CD4-positive, alpha-beta T cell treated with Interleukin-6 at 100 ng/mL for 8 hours (primary cell): ENCODE data around the gene RAB32.

Source experiments
- DNase-seq: peaks from one replicate; pipeline ENCODE4 v3.0.0-alpha.2; 2020; ENCODE audit warnings: mixed read lengths, low spot score

Gene RAB32

DNA sequence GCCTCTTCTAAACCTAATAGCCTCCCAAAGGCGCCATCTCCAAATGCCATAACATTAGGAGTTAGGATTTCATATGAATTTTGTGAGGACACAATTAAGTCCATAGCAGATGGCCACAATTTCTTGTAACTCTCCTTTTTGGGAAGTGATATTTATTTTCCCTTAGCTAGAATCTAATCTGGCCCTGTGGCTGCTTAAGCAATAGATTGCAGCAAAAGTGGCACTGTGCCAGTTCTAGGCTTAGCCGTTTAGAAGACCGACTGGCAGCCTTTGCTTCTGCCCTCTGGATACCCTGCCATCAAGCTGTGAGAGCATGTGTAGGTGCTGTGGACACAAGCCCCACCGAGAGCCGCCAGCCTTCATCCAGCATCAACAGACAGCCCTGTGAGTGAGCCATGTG is 39.2 kb downstream of the RAB32 start:
- DNase-seq, result no peak

DNA sequence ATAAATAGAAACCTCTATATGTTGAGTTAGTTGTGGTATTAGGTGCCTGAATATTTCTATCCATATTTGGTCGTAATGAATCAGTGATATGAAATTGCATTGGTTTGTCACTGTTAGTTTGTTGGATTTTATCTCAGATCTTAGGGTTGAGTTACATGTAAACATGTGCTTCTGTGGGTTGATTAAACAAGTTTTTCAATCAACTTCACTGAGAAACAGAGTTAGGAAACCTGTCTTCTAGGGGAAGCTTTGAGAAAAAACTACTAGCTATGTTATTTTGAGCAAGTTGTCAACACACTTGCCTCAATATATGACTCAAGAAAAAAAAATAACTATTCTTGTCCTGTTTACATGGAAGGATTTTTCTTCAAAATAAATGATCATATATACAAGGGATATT is 40.3 kb downstream of the RAB32 start:
- DNase-seq, result no peak

DNA sequence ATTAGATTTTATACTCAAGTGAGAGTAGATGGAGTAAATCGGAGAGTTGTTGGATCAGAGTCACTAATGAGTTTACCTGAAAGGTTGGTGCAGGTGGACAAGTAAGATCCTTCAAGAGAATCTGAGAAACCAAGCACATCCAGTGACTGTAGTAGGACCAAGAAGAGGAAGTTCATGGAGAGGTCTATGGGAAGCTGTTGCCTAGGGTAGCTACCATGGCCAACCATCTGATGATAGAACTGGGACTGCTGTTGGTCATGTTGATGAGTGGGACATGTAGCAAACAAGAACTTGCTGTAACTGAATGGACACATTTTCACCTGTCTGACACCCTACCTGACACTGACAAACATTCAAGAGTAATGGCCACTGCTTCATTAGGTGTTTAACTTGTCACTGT is 43.8 kb downstream of the RAB32 start:
- no peak for DNase-seq

DNA sequence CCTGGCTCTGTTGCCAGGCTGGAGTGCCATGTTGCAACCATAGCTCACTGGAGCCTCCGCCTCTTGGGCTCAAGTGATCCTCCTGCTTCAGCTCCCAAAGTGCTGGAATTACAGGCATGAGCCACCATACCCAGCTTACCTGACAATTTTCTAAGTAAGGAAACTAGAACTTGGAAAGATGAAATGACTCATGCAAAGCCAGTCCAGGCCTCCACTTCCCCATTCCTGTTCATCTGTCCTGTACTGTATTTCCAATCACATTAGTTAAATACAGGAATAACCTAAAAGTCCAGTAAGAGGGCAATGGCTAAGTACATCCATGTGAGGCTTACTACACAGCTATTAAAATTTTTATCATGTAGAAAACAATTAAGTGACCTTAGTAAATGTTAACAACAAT is 46.9 kb downstream of the RAB32 start:
- no peak for DNase-seq

DNA sequence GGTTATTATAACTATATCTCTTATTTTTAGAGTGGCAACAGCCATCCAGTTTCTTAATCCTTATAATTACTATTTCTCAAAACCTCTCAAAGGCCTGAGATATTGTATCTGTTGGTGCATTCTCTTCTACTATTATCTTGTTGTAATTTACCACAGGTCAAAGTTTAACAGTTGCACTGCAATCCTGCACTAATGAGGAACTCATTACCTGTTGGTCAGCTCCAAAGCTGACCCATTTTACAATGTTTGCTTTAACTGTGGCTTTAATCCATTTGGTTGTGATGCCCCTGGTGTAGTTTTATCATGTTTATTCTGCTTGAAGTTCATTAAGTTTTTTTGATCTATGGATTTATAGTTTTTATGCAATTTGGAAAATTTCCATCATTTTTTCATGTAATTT is 48.8 kb downstream of the RAB32 start:
- DNase-seq, result no peak

DNA sequence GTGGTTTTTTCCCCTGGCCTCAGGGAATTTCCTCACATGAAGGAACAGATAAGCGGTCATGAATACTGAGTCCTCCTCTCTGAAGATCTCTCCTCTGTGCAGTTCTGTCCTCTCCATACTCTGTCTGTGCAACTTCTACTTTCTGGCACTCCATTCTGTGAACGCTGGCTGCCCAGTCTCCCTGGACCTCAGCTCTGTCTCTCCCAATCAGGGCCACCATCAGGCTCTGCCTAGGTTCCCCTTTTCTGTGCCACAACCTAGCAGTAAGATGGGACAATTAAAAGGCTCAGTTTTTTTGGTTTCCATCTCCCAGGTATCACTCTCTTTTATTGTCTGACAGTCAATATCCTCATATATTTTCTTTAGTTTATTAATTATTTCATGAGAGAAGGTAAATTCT is 50.4 kb downstream of the RAB32 start:
- DNase-seq, result no peak

DNA sequence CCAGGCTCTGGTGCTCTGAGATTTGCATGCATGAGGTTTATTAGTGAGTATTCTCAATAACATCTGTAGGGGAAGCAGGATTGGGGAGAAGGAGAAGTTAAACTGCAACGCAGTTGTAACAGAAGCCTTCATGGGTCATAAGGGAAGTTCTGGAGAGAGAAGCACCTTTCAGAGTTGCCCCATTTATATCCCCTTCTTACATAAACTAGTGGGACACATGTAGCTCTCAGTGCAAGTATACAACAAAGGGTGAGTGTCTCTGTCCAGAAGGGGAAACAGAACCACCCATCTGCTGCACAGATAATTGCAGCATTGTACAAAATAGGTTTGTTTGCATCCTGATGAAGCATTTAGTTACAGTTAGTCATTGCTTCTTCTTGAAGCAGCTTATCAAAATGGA is 50.9 kb downstream of the RAB32 start:
- no peak for DNase-seq

DNA sequence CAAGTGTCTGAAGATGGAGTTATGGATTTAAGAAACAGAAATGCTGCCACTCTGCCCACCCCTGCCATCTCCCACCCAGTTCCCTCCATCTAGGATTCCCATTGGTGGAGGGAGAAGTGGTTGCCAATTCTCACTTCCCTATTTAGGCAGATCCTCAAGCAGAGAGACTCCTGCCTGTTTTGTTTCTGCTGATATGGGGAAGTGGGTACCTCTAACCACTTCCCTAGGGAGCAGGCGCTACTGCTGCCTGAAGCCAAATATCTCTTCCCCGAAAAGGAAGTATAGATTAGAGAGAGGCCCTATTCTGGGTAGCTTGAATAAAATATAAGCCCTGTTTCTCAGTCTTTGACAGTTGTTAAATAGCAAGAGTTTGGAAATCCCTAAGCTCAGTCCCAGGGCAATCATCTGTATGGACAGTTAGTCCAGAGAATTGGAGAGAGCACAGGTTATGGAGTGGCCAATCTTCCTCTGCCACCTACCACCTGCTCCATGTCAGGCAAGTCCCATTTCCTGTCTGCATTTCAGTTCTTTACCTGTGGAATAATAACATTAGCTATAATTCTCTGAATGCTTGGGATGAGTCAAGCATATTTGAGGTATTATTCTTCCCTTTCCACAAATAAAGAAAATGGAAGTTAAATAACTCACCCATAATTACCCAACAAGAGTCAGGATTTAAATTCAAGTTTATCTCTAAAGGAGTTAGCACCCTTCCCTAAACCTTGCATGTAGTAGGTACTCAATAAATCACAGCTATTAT is 52.5 kb downstream of the RAB32 start:
- DNase-seq, result no peak

DNA sequence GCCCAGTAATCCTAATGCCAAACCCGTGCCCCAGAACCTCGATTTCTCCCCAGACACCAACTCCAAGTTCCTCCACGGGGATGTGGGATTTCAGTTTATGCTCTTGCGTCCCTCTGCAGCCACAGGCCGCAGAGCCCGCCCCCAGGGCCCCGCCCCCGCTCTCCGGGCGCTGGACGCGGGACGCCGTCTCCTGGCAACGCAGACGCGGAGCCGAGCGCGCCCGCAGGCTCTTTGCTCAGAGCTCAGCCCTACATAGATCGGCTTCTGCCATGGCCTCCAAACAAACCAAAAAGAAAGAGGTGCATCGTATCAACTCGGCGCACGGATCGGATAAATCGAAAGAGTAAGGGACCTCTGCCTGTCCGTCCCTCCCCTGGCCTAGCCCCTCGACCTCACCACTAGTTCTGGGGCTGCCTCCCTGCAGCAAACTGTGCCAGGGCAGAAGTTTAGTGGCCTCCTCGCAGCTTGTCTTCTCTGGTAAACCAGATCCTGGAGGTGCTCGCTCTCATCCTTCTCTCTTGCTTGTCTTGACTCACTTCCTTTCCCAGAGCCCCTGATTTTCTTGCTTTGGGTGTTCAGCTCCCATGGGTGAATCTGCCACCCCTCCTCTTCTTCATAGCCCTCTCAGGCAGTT is 55.3 kb downstream of the RAB32 start, which contains the start of gene ADGB:
Gene ADGB (plus strand): TSS at position 201 of the 634 bp plus-strand sequence. CDS start 69 bp downstream, at position 270.
- no peak for DNase-seq

DNA sequence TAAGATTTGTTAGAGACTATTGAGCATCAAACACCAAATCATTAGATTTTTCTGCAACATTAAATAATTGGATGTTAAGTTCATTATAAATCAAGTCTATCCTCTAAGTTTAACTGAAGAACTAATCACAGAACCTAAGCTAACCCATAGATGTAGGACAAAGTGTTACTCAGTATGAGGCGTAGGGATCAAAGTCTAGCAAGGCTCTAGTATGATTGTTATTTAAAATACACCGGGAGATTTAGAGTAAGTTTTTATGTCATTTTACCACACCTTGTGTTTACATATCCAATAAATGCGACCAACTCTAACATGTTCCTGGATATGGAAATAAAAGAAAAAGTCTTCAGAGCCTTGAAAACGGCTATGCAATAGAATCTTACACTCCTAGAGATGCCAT is 57.7 kb downstream of the RAB32 start:
- DNase-seq, result no peak

DNA sequence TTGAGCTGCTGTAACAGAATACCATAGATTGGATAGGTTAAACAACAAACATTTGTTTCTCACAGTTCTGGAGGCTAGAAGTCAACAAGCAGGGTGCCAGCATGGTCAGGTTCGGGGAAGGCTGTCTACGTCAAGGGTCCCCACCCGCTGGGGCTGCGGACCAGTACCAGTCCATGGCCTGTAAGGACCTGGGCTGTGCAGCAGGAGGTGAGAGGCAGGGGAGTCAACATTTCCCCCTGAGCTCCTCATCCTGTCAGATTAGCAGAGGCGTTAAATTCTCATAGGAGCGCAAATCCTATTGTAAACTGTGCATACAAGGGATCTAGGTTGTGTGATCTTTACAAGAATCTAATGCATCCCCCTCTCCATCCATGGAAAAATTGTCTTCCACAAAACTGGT is 58.9 kb downstream of the RAB32 start:
- no peak for DNase-seq
